ENCODE measurements around the gene PJA1. TPM values are rescaled to one million over a fixed set of nuclear protein-coding genes. Genes with fewer than 3 reads are reported as not detected.

PJA1 gene
- polyA plus RNA-seq, 1 of the 3 experiments (the other 2 are of a cell fraction) = 16.5 TPM

DNA sequence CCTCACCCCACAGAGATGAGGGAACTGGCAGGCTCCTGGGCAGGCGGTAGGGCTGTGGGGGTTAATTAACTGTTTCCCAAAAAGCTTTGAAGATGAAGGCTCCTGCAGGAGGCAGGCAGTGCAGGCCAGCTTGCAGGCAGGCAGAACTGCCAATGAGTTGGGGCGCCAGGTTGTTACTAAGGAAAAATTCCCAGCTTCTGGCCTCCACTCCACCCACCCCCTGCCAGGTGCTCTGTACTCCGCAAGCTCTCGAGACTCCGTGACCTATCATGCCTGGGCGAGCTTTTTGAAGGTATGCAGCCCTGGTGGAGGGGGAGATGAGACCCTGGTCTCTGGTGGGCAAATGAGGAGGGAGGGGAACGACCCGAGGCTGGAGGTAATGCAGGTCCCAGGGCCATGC lies 41.8 kb downstream of the PJA1 start:
- no peak overlapping the region for H3K4me2 ChIP-seq
- no peaks in the 10 kb centered on the region for H3K79me2 ChIP-seq (ENCODE audit: insufficient read depth)
- H3K9ac ChIP-seq = no peak overlapping the region
- ChIA-PET POLR2A (no interaction called here), CTCF (interaction anchor here (0.8 to 1.8 kb wide), 2 partner anchors 10 to 16 kb away, joined by 4 to 5 read pairs; no protein-coding TSS in a partner anchor)
- no peaks in the 10 kb centered on the region for H3K9me3 ChIP-seq
- H4K20me1 ChIP-seq (ENCODE audit: insufficient read depth) = no peaks in the 10 kb centered on the region
- WGBS (ENCODE audit: low lambda C conversion rate) = 33% methylated on average over 3 of the region's 8 CpGs
- no peak overlapping the region for H3K27ac ChIP-seq (ENCODE audit: low read depth in 2 of 2, low read length in 1 of 2)
- no peaks in the 10 kb centered on the region for H3K9me2 ChIP-seq
- no peak overlapping the region for H3K4me3 ChIP-seq (ENCODE audit: low read depth in 2 of 2, low read length in 1 of 2)
- DNase-seq = no peak
- peaks cover 0 to 6% of the 10 kb centered on the region in 2 experiments; a peak in 1 of 4 replicates for H3K4me1 ChIP-seq (ENCODE audit: control insufficient read depth in 1 of 2, insufficient read depth in 2 of 2, low read depth in 1 of 2, low read length in 1 of 2)
- no peak overlapping the region for H2AFZ ChIP-seq (ENCODE audit: low read depth)
- no peaks in the 10 kb centered on the region for H3K36me3 ChIP-seq (replicated peaks in 1 of 2; ENCODE audit: control insufficient read depth in 1 of 2, insufficient read depth in 2 of 2, low read length in 1 of 2)
- H3K27me3 ChIP-seq (ENCODE audit: insufficient read depth) = peaks cover 9% of the 10 kb centered on the region; the same call in 1 of the 2 replicates
- no peaks in the 10 kb centered on the region for H3F3A ChIP-seq (replicated peaks; ENCODE audit: insufficient read depth)
- TF ChIP-seq USF2 (IDR thresholded peaks at IDR 0.05; ENCODE audit: borderline replicate concordance, low read depth, low read length) (no peak), CTCF (IDR thresholded peaks at IDR 0.05) (no peak), NRF1 (IDR thresholded peaks at IDR 0.05; ENCODE audit: low read depth, low read length) (no peak), FOSL2 (IDR thresholded peaks at IDR 0.05; ENCODE audit: borderline replicate concordance, low read depth) (no peak), MXI1 (IDR thresholded peaks at IDR 0.05; ENCODE audit: low read depth, low read length) (no peak)

DNA sequence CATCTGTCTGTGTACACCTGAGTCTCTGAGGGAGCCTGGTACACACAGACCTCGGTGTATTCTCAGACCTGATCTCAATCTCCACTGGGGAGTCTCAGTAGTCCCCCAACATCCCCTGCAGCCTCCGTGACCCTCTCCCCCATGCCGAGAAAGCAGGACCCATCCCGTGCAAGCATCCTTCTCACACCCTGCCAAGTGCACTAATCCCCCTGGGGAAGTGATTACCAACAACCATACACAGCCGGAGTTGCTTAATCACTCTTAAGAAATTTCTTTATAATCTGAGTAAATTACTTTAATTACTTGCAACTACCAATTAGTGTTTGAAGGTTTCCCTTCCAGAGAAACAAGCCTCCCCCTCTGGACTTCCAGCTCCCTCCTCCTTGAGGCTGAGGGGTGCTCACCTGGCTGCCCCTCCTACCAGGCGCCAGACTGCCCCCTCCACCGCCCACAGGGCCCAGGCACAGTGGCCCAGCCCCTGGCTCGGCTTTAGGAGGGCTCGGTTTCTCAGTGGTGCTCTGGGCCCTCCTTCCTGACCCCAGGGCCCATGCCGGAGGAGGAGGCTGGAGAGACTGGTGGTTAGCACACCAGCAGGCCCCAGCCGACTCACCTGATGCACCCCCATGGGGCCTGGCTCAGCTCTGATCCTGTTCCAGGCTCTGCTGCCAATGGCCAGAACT lies 43.8 kb downstream of the PJA1 start:
- CTCF ChIA-PET = interaction anchor here (0.9 kb wide), 1 partner anchor 277 kb away, joined by 3 read pairs; no protein-coding TSS in a partner anchor
- no peak for DNase-seq
- Histone ChIP-seq H3K4me3 (ENCODE audit: low read depth in 2 of 2, low read length in 1 of 2) (no peak overlapping the region), H3K9ac (no peak overlapping the region), H2AFZ (ENCODE audit: low read depth) (no peak overlapping the region), H3K9me3 (no peaks in the 10 kb centered on the region), H3K36me3 (replicated peaks in 1 of 2; ENCODE audit: control insufficient read depth in 1 of 2, insufficient read depth in 2 of 2, low read length in 1 of 2) (no peaks in the 10 kb centered on the region), H3K27ac (ENCODE audit: low read depth in 2 of 2, low read length in 1 of 2) (no peak overlapping the region), H3K4me1 (ENCODE audit: control insufficient read depth in 1 of 2, insufficient read depth in 2 of 2, low read depth in 1 of 2, low read length in 1 of 2) (no peaks in the 10 kb centered on the region), H3K79me2 (ENCODE audit: insufficient read depth) (no peaks in the 10 kb centered on the region), H3K27me3 (ENCODE audit: insufficient read depth) (peaks cover 6% of the 10 kb centered on the region; the same call in 1 of the 2 replicates), H3F3A (replicated peaks; ENCODE audit: insufficient read depth) (no peaks in the 10 kb centered on the region), H3K9me2 (no peaks in the 10 kb centered on the region), H3K4me2 (no peak overlapping the region), H4K20me1 (ENCODE audit: insufficient read depth) (no peaks in the 10 kb centered on the region)
- 39% methylated on average over 9 of the region's 11 CpGs for WGBS (ENCODE audit: low lambda C conversion rate)
- TF ChIP-seq NRF1 (IDR thresholded peaks at IDR 0.05; ENCODE audit: low read depth, low read length) (no peak), ELF1 (IDR thresholded peaks at IDR 0.05) (no peak), MXI1 (IDR thresholded peaks at IDR 0.05; ENCODE audit: low read depth, low read length) (no peak)
- POLR2A ChIA-PET = no interaction called here

- WGBS (ENCODE audit: low lambda C conversion rate) = 39% methylated on average over 3 of the region's 5 CpGs
- Histone ChIP-seq H3K9me3 (no peaks in the 10 kb centered on the region), H3K4me2 (no peak overlapping the region), H4K20me1 (ENCODE audit: insufficient read depth) (no peaks in the 10 kb centered on the region), H3F3A (replicated peaks; ENCODE audit: insufficient read depth) (no peaks in the 10 kb centered on the region), H3K27ac (ENCODE audit: low read depth in 2 of 2, low read length in 1 of 2) (no peak overlapping the region), H3K4me3 (ENCODE audit: low read depth in 2 of 2, low read length in 1 of 2) (no peak overlapping the region), H3K27me3 (ENCODE audit: insufficient read depth) (peaks cover 3% of the 10 kb centered on the region; the same call in 1 of the 2 replicates), H3K36me3 (replicated peaks in 1 of 2; ENCODE audit: control insufficient read depth in 1 of 2, insufficient read depth in 2 of 2, low read length in 1 of 2) (no peaks in the 10 kb centered on the region), H2AFZ (ENCODE audit: low read depth) (no peak overlapping the region), H3K9ac (no peak overlapping the region), H3K4me1 (ENCODE audit: control insufficient read depth in 1 of 2, insufficient read depth in 2 of 2, low read depth in 1 of 2, low read length in 1 of 2) (no peaks in the 10 kb centered on the region), H3K9me2 (no peaks in the 10 kb centered on the region), H3K79me2 (ENCODE audit: insufficient read depth) (no peaks in the 10 kb centered on the region)
- ChIA-PET CTCF (interaction anchor here (0.7 kb wide), 1 partner anchor 1049 kb away, joined by 3 read pairs; no protein-coding TSS in a partner anchor), POLR2A (no interaction called here)
- DNase-seq = no peak
- TF ChIP-seq TCF12 (IDR thresholded peaks at IDR 0.05) = no peak
- TF ChIP-seq FOXJ3 (CRISPR knock-in tag; IDR thresholded peaks at IDR 0.05) = no peak
- TF ChIP-seq POLR2AphosphoS5 (IDR thresholded peaks at IDR 0.05; ENCODE audit: low read depth, low read length) = no peak
- no peak for TF ChIP-seq RAD21 (IDR thresholded peaks at IDR 0.05; ENCODE audit: low read length)
- TF ChIP-seq ZBTB33 (IDR thresholded peaks at IDR 0.05; ENCODE audit: borderline replicate concordance, low read depth) = no peak
- no peak for TF ChIP-seq CHD2 (IDR thresholded peaks at IDR 0.05; ENCODE audit: low read length, partially characterized antibody)
- TF ChIP-seq EP300 (IDR thresholded peaks at IDR 0.05; ENCODE audit: borderline replicate concordance in 1 of 2, low read depth in 1 of 2, low read length in 1 of 2) = no peak
- TF ChIP-seq USF1 (IDR thresholded peaks at IDR 0.05; ENCODE audit: borderline replicate concordance, low read depth) = no peak
- TF ChIP-seq GABPA (IDR thresholded peaks at IDR 0.05; ENCODE audit: low read depth) = no peak
These were observed 44.8 kb downstream of the PJA1 start for GRCh38 chrX:69120476-69120875.
